AG09309 (cell line): ENCODE data around the gene KIAA1586.
"Not testable (repeated sequence)": the region's sequence is repeated elsewhere in the genome, so short reads cannot be mapped to it uniquely, and the experiment has no call there.

Source experiments
- DNase-seq: peaks from one replicate; pipeline ENCODE4 v3.0.0-alpha.2; 2010; ENCODE audit warnings: low read depth
- H3K4me3 ChIP-seq: 2 replicates; pipeline ENCODE4 v1.5.1; 2011; ENCODE audit warnings: mild to moderate bottlenecking, low read depth, low read length, moderate library complexity; ENCODE audit not compliant: control insufficient read depth
- TF ChIP-seq, protein P1 (sequence below): IDR thresholded peaks from 2 replicates; pipeline ENCODE4 v1.5.1; 2011; ENCODE audit warnings: mild to moderate bottlenecking, low read depth, low read length, inconsistent platforms; ENCODE audit not compliant: insufficient read depth, control insufficient read depth; ENCODE audit errors: missing control alignments

The KIAA1586 gene

GRCh38 chr6:57040011-57040410, 6.5 kb upstream of the KIAA1586 start:
- no peak overlapping the region for H3K4me3 ChIP-seq
- DNase-seq, result no peak
- TF ChIP-seq, protein P1, sequence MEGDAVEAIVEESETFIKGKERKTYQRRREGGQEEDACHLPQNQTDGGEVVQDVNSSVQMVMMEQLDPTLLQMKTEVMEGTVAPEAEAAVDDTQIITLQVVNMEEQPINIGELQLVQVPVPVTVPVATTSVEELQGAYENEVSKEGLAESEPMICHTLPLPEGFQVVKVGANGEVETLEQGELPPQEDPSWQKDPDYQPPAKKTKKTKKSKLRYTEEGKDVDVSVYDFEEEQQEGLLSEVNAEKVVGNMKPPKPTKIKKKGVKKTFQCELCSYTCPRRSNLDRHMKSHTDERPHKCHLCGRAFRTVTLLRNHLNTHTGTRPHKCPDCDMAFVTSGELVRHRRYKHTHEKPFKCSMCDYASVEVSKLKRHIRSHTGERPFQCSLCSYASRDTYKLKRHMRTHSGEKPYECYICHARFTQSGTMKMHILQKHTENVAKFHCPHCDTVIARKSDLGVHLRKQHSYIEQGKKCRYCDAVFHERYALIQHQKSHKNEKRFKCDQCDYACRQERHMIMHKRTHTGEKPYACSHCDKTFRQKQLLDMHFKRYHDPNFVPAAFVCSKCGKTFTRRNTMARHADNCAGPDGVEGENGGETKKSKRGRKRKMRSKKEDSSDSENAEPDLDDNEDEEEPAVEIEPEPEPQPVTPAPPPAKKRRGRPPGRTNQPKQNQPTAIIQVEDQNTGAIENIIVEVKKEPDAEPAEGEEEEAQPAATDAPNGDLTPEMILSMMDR, result no peak

GRCh38 chr6:57044061-57044460, 2.4 kb upstream of the KIAA1586 start:
- not testable (repeated sequence) for H3K4me3 ChIP-seq

DNA sequence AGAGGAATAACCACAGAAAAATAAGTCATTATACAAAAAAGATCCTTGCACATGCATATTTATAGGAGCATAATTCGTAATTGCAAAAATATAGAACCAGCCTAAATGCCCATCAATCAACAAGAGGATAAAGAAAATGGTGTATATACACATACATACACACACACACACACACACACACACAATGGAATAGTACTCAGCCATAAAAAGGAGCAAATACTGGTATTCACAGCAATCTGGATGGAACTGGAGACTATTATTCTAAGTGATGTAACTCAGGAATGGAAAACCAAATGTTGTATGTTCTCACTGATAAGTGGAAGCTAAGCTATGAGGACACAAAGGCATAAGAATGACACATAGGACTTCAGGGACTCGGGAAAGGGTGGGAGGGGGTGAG, 1.9 kb upstream of the KIAA1586 start:
- DNase-seq, result no peak

More at GRCh38 chr6:57044061-57044460, 2.4 kb upstream of the KIAA1586 start:
- DNase-seq, result not testable (repeated sequence)

DNA sequence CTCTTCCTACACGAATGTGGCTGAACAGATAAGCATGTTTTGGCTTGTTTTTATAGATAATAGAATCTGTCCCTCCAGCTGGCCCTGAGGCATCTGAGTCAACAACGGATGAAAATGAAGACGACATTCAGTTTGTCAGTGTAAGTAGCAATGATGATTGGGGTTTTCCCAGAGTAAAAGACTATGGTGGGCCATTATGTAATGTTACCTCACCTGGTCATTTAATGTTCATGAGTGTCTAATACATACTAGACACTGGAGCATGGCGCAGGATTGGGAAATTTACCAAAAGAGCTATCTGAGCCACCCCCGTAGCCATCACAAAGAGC, 728 bp downstream of the KIAA1586 start:
- not testable (repeated sequence) for H3K4me3 ChIP-seq, DNase-seq

More for the DNA sequence above, 1.9 kb upstream of the KIAA1586 start:
- TF ChIP-seq, protein P1, result no peak
- H3K4me3 ChIP-seq, result no peak overlapping the region

DNA sequence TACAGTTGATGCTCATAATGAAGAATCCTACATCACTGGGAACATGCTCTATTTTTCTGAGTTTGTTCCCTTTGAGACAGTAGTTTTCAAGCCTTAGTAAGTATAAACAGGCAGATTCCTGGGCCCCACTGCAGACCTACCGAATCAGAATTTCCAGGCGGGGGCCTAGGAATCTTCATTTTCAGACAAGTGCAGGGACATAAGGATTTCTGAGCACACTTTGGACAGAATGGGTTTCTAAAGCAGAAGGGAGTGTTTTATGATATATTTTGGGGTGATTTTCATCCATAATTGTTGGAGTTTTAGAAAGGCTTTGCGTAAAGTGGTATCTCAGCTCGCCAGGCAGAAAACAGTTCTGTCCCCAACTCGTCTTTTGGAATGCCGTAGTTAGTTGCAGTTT, 1.4 kb downstream of the KIAA1586 start:
- not testable (repeated sequence) for DNase-seq, H3K4me3 ChIP-seq

DNA sequence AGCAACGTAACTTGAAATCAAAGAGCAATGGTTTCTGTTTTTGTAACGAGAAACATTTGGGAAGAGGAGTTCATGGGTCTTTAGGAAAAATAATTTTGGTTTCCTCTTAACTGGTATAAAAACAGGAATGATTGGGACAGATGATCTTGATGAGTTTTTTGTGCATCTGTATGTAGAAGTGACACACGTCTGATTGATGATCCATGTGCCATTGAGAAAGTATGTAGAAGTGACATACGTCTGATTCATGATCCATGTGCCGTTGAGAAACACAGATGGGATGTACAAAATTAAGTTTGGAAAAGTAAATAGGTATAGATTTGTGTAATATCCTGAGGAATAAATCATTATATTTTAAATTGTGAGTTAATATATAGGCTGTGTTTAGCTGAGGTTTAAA, 2.1 kb downstream of the KIAA1586 start:
- TF ChIP-seq, protein P1, result no peak
- H3K4me3 ChIP-seq, result no peak overlapping the region
- DNase-seq, result no peak

DNA sequence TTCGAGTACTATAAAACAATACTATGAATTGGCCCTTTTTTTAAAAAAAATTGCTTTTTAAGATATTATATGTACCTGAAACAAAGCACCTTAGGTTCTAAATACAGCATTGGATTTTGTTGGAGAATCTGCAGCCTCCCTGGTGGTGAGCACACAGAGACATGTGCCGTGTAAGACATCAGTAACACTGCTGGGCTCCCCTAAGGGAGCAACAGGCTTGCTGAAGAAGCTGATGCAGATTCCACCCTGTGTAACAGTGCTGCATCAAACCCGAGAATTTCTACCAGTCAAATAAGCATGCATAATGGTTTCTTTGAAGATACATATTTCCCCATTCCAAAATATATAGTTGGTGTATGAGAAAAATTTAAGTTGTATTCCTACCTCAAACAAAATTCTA, 17.4 kb downstream of the KIAA1586 start:
- H3K4me3 ChIP-seq, result no peak overlapping the region
- TF ChIP-seq, protein P1, result no peak
- no peak for DNase-seq

DNA sequence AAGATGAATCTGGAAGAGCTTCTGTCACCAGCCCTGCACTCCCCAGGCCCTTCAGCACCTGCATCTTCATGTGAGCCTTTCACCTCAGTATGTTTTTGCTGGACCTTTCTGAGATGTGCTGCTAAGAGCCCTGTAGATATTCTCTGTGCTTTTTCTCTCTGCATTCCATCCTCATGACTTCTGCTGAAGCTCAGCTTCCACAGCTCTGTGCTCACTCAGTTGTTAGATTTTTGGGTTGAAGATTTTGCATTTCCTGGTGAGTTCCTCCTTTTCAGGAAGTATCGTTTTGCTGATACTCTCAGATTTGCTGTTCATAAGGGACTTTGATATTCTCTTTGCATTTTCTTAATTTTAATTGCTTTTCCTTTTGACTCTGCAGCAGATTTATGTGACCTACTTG, 18.3 kb downstream of the KIAA1586 start:
- DNase-seq, result no peak
- TF ChIP-seq, protein P1, result no peak
- no peak overlapping the region for H3K4me3 ChIP-seq
